HL-60 (cell line): ENCODE data around the gene HOXC12.

Source experiments
- POLR2AphosphoS5 ChIP-seq: IDR thresholded peaks from 2 replicates; pipeline ENCODE4 v1.6.1; 2012; ENCODE audit warnings: low read depth
- TF ChIP-seq, protein P1 (sequence below): IDR thresholded peaks from one replicate; pipeline ENCODE4 v1.5.1; 2011; ENCODE audit warnings: low read length, control low read depth, inconsistent platforms; ENCODE audit not compliant: insufficient read depth

DNA sequence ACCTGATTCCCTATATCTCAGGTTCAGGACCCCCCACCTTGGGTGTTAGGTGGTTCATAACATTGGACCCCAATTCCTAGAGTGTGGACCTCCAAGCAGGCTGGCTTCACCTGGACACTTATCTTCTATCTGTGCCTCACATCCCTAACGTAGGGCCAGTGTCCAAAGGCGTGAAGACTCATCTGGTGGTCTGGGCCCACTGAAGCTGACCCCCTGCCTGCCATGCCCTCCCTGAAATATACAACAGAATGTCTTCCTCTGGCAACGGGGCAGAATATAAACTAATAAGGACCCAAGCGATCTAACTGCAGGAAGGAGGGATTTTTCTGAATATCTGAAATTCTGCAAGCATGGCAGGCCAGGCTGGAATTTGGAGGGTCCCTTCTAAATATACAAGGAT lies 10.5 kb upstream of the HOXC12 start:
- TF ChIP-seq, protein P1, sequence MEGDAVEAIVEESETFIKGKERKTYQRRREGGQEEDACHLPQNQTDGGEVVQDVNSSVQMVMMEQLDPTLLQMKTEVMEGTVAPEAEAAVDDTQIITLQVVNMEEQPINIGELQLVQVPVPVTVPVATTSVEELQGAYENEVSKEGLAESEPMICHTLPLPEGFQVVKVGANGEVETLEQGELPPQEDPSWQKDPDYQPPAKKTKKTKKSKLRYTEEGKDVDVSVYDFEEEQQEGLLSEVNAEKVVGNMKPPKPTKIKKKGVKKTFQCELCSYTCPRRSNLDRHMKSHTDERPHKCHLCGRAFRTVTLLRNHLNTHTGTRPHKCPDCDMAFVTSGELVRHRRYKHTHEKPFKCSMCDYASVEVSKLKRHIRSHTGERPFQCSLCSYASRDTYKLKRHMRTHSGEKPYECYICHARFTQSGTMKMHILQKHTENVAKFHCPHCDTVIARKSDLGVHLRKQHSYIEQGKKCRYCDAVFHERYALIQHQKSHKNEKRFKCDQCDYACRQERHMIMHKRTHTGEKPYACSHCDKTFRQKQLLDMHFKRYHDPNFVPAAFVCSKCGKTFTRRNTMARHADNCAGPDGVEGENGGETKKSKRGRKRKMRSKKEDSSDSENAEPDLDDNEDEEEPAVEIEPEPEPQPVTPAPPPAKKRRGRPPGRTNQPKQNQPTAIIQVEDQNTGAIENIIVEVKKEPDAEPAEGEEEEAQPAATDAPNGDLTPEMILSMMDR, result no peak
- TF ChIP-seq POLR2AphosphoS5, result no peak
